ENCODE results near the gene SGTA. TPM values are rescaled to one million over a fixed set of nuclear protein-coding genes. Genes with fewer than 3 reads are reported as not detected.

Gene SGTA
- total and polyA plus RNA-seq, 2 of the 13 experiments (the other 11 are each of a cell fraction or from before 2014, with no cell fraction given), result 43.9 to 47.4 TPM

- ChIA-PET CTCF (ENCODE audit: low intra/inter-chr PET ratio, low total read pairs) (no interaction called here), POLR2A (interaction anchor here (0.6 kb wide), 1 partner anchor 75 kb away, joined by 3 read pairs; no protein-coding TSS in a partner anchor)
- no peak overlapping the region for H3K9ac ChIP-seq (ENCODE audit: insufficient read depth, low read depth, low read length)
- H3K4me3 ChIP-seq (replicated peaks in 1 of 3; ENCODE audit: insufficient read depth in 1 of 3, low read depth in 2 of 3, low read length in 3 of 3), result no peak overlapping the region
- FAIRE-seq, result no peak
- no TSS peak for BruUV-seq (replicated peaks)
- H3K4me2 ChIP-seq (ENCODE audit: low read depth, low read length), result no peak overlapping the region
- intact Hi-C loops (cut with micrococcal nuclease; ENCODE audit: unreplicated experiment) (no loop called here), in situ Hi-C loops (cut with HindIII; ENCODE audit: extremely low pct_ligation_motif_present, low pct_unique_long_range_greater_than_20kb) (no loop called here)
- peaks cover 9% of the 10 kb centered on the region; the same call in 1 of the 2 replicates for H4K20me1 ChIP-seq (ENCODE audit: insufficient read depth, low read length)
- TF ChIP-seq MEF2D (CRISPR knock-in tag; IDR thresholded peaks at IDR 0.05) (no peak), ARHGAP35 (CRISPR knock-in tag; IDR thresholded peaks at IDR 0.05; ENCODE audit: borderline replicate concordance) (no peak), RXRB (CRISPR knock-in tag; IDR thresholded peaks at IDR 0.05; ENCODE audit: borderline replicate concordance) (no peak), SMARCC2 (IDR thresholded peaks at IDR 0.05) (no peak), ZNF879 (CRISPR knock-in tag; IDR thresholded peaks at IDR 0.05) (no peak), NR0B2 (CRISPR knock-in tag; IDR thresholded peaks at IDR 0.05) (no peak)
- H3K27ac ChIP-seq (ENCODE audit: extremely low read length, insufficient read depth, low read length), result no peak overlapping the region
- peaks cover 85% of the 10 kb centered on the region for H3K79me2 ChIP-seq (ENCODE audit: insufficient read depth, low read length)
- H3K4me1 ChIP-seq (ENCODE audit: insufficient read depth, low read length), result peaks cover 71% of the 10 kb centered on the region
- no peaks in the 10 kb centered on the region for H3K9me3 ChIP-seq (ENCODE audit: low read length)
- peaks cover 0 to 10% of the 10 kb centered on the region in 2 experiments; a peak in 3 of 5 replicates for H3K36me3 ChIP-seq (replicated peaks in 1 of 2; ENCODE audit: control insufficient read depth in 1 of 2, insufficient read depth in 2 of 2, low read length in 2 of 2)
- no peaks in the 10 kb centered on the region; a peak in 1 of 5 replicates for H3K27me3 ChIP-seq (ENCODE audit: control insufficient read depth in 1 of 2, insufficient read depth in 2 of 2, low read length in 2 of 2)
- DNase-seq (ENCODE audit: low spot score), result no peak
- no peak overlapping the region for H2AFZ ChIP-seq (ENCODE audit: low read length)
- 100% methylated on average over 10 of the region's 14 CpGs for WGBS (ENCODE audit: low lambda C conversion rate)
- no peak for ATAC-seq
These were observed 3.8 kb downstream of the SGTA start for GRCh38 chr19:2779121-2779740.

GRCh38 chr19:2777952-2778683 lies 5.0 kb downstream of the SGTA start:
- no peaks in the 10 kb centered on the region for H3K9me3 ChIP-seq (ENCODE audit: low read length)
- CTCF ChIA-PET (ENCODE audit: low intra/inter-chr PET ratio, low total read pairs), result no interaction called here
- no peak overlapping the region for H2AFZ ChIP-seq (ENCODE audit: low read length)
- peaks cover 0 to 10% of the 10 kb centered on the region in 2 experiments; a peak in 3 of 5 replicates for H3K36me3 ChIP-seq (replicated peaks in 1 of 2; ENCODE audit: control insufficient read depth in 1 of 2, insufficient read depth in 2 of 2, low read length in 2 of 2)
- H3K9ac ChIP-seq (ENCODE audit: insufficient read depth, low read depth, low read length), result no peak overlapping the region
- peaks cover 9% of the 10 kb centered on the region; the same call in 1 of the 2 replicates for H4K20me1 ChIP-seq (ENCODE audit: insufficient read depth, low read length)
- POLR2A ChIA-PET, result no interaction called here
- DNase-seq (ENCODE audit: low spot score), result no peak
- FAIRE-seq, result no peak
- no TSS peak for BruUV-seq (replicated peaks)
- TF ChIP-seq ZNF577 (CRISPR knock-in tag; IDR thresholded peaks at IDR 0.05; ENCODE audit: borderline replicate concordance, low read depth), result no peak
- no peak for TF ChIP-seq HOXD1 (CRISPR knock-in tag; IDR thresholded peaks at IDR 0.05)
- intact Hi-C loops (cut with micrococcal nuclease; ENCODE audit: unreplicated experiment) (no loop called here), in situ Hi-C loops (cut with HindIII; ENCODE audit: extremely low pct_ligation_motif_present, low pct_unique_long_range_greater_than_20kb) (no loop called here)
- no peak overlapping the region for H3K4me3 ChIP-seq (replicated peaks in 1 of 3; ENCODE audit: insufficient read depth in 1 of 3, low read depth in 2 of 3, low read length in 3 of 3)
- H3K4me1 ChIP-seq (ENCODE audit: insufficient read depth, low read length), result peaks cover 62% of the 10 kb centered on the region
- ATAC-seq, result no peak
- no peak overlapping the region for H3K4me2 ChIP-seq (ENCODE audit: low read depth, low read length)
- H3K79me2 ChIP-seq (ENCODE audit: insufficient read depth, low read length), result peaks cover 90% of the 10 kb centered on the region
- H3K27me3 ChIP-seq (ENCODE audit: control insufficient read depth in 1 of 2, insufficient read depth in 2 of 2, low read length in 2 of 2), result no peaks in the 10 kb centered on the region; a peak in 1 of 5 replicates
- WGBS (ENCODE audit: low lambda C conversion rate), result 94% methylated on average over 19 of the region's 19 CpGs
- no peak overlapping the region for H3K27ac ChIP-seq (ENCODE audit: extremely low read length, insufficient read depth, low read length)

All from HepG2 (cell line).